Liver (tissue), 9 donors: Measurements from ENCODE around the gene SEPTIN5. TPM values are rescaled to one million over a fixed set of nuclear protein-coding genes. Genes with fewer than 3 reads are reported as not detected.

Source experiments
- DNase-seq: peaks from one replicate; pipeline ENCODE4 v3.0.0-alpha.2; 2017; ENCODE audit warnings: low spot score
- H3K27ac ChIP-seq, 2 donors: one replicate each; pipeline ENCODE4 v1.7.0; 2013; ENCODE audit warnings: inconsistent platforms in 2 of 2, low read length in 2 of 2, control low read depth in 1 of 2, low read depth in 1 of 2, mild to moderate bottlenecking in 1 of 2
- H3K27me3 ChIP-seq, 4 donors: one replicate each; pipeline versions ENCODE4 v1.6.1 to v1.7.0; 2013; ENCODE audit warnings: low read length in 3 of 4, inconsistent platforms in 1 of 4, mild to moderate bottlenecking in 1 of 4, moderate library complexity in 1 of 4; ENCODE audit not compliant: control insufficient read depth in 4 of 4, insufficient read depth in 4 of 4
- H3K36me3 ChIP-seq, 4 donors: one replicate each; pipeline versions ENCODE4 v1.6.1 to v1.7.0; 2013; ENCODE audit warnings: low read length in 3 of 4, mild to moderate bottlenecking in 3 of 4, low read depth in 1 of 4, moderate library complexity in 1 of 4; ENCODE audit not compliant: control insufficient read depth in 4 of 4, insufficient read depth in 3 of 4
- H3K4me1 ChIP-seq, 4 donors: one replicate each; pipeline versions ENCODE4 v1.6.1 to v1.7.0; 2013; ENCODE audit warnings: low read length in 3 of 4, mild to moderate bottlenecking in 3 of 4, moderate library complexity in 1 of 4; ENCODE audit not compliant: control insufficient read depth in 4 of 4, insufficient read depth in 4 of 4
- H3K4me3 ChIP-seq, 3 donors: one replicate each; pipeline versions ENCODE4 v1.6.1 to v1.7.0; 2013; ENCODE audit warnings: low read length in 3 of 3, control low read depth in 1 of 3, low read depth in 1 of 3, mild to moderate bottlenecking in 1 of 3
- H3K9ac ChIP-seq, 2 donors: one replicate each; pipeline ENCODE4 v1.7.0; 2013; ENCODE audit warnings: low read length in 2 of 2, mild to moderate bottlenecking in 2 of 2, moderate library complexity in 2 of 2, control low read depth in 1 of 2, low read depth in 1 of 2
- H3K9me3 ChIP-seq, 4 donors: one replicate each; pipeline versions ENCODE4 v1.6.1 to v1.7.0; 2013; ENCODE audit warnings: low read length in 3 of 4; ENCODE audit not compliant: control insufficient read depth in 4 of 4
- EGR1 ChIP-seq, 2 donors: IDR thresholded peaks; 2 replicates each; pipeline ENCODE4 v1.6.1; 2016 to 2018; ENCODE audit warnings: antibody characterized with exemption in 2 of 2, low read depth in 2 of 2
- FOXA1 ChIP-seq: IDR thresholded peaks from 2 replicates; pipeline ENCODE4 v1.6.1; 2016; ENCODE audit warnings: antibody characterized with exemption
- FOXA2 ChIP-seq: IDR thresholded peaks from 2 replicates; pipeline ENCODE4 v1.6.1; 2016; ENCODE audit warnings: antibody characterized with exemption
- GABPA ChIP-seq, 2 donors: IDR thresholded peaks in 1 of 2; conservative IDR thresholded peaks in 1 of 2; 2 replicates each; pipeline ENCODE4 v1.6.1; 2016; ENCODE audit warnings: antibody characterized with exemption in 2 of 2, mild to moderate bottlenecking in 1 of 2, moderate library complexity in 1 of 2
- HNF4A ChIP-seq, 2 donors: conservative IDR thresholded peaks; 2 replicates each; pipeline ENCODE4 v1.6.1; 2016; ENCODE audit warnings: antibody characterized with exemption in 2 of 2, mild to moderate bottlenecking in 2 of 2
- HNF4G ChIP-seq: IDR thresholded peaks from 2 replicates; pipeline ENCODE4 v1.6.1; 2016; ENCODE audit warnings: antibody characterized with exemption
- JUND ChIP-seq, 2 donors: IDR thresholded peaks; 2 replicates each; pipeline ENCODE4 v1.6.1; 2016; ENCODE audit warnings: antibody characterized with exemption in 2 of 2
- NR2F2 ChIP-seq: IDR thresholded peaks from 2 replicates; pipeline ENCODE4 v1.6.1; 2016; ENCODE audit warnings: antibody characterized with exemption
- RAD21 ChIP-seq, 2 donors: IDR thresholded peaks; 2 replicates each; pipeline ENCODE4 v1.6.1; 2016; ENCODE audit warnings: antibody characterized with exemption in 2 of 2, mild to moderate bottlenecking in 2 of 2
- RXRA ChIP-seq, 2 donors: IDR thresholded peaks; 2 replicates each; pipeline ENCODE4 v1.6.1; 2017 to 2018; ENCODE audit warnings: antibody characterized with exemption in 2 of 2, mild to moderate bottlenecking in 1 of 2
- SP1 ChIP-seq: IDR thresholded peaks from 2 replicates; pipeline ENCODE4 v1.6.1; 2018; ENCODE audit warnings: antibody characterized with exemption, mild to moderate bottlenecking
- TAF1 ChIP-seq: conservative IDR thresholded peaks from 2 replicates; pipeline ENCODE4 v1.6.1; 2016; ENCODE audit warnings: antibody characterized with exemption, mild to moderate bottlenecking
- YY1 ChIP-seq: IDR thresholded peaks from 2 replicates; pipeline ENCODE4 v1.6.1; 2016; ENCODE audit warnings: antibody characterized with exemption, mild to moderate bottlenecking
- ZBTB33 ChIP-seq: IDR thresholded peaks from 2 replicates; pipeline ENCODE4 v1.6.1; 2016; ENCODE audit warnings: antibody characterized with exemption
- WGBS: extraction: QIAGEN DNeasy Blood & Tissue Kit; methylation state at CpG from one replicate; pipeline ENCODE4 v1.1.7; 2013; 5-methylcytosine and 5-hydroxymethylcytosine counted together
- polyA plus RNA-seq, 2 donors: library from polyadenylated mRNA; stranded (reverse) in 1 of 2; unstranded in 1 of 2; fragments of 200-250 nt in 1 of 2; fragments of >200 nt in 1 of 2; fragmentation: Nextera tagmentation in 1 of 2; extraction: Ambion mirVana in 1 of 2; gene quantifications; one replicate each; pipeline versions ENCODE4 v1.2.1 to v1.2.3, GENCODE V29; 2013 to 2015
- total RNA-seq, 2 donors: library from RNA; depleted of rRNA; stranded (reverse); fragments of >200 nt; gene quantifications; one replicate each; pipeline ENCODE4 v1.2.3, GENCODE V29; 2014
- TF ChIP-seq, protein P1 (sequence below): IDR thresholded peaks from 2 replicates; pipeline ENCODE4 v1.6.1; 2016; ENCODE audit warnings: antibody characterized with exemption, mild to moderate bottlenecking
- TF ChIP-seq, protein P2 (sequence below): IDR thresholded peaks from 2 replicates; pipeline ENCODE4 v1.6.1; 2016; ENCODE audit warnings: antibody characterized with exemption
- TF ChIP-seq, protein P3 (sequence below): IDR thresholded peaks from 2 replicates; pipeline ENCODE4 v1.6.1; 2016; ENCODE audit warnings: antibody characterized with exemption
- donor health status: healthy.
- donor health status: healthy.
- donor health status: healthy.
- donor health status: healthy.
- donor health status: healthy.

SEPTIN5 gene
- total and polyA plus RNA-seq, 4 donors = 0.26 to 3.5 (median 2.8) TPM

- TF ChIP-seq, protein P1, sequence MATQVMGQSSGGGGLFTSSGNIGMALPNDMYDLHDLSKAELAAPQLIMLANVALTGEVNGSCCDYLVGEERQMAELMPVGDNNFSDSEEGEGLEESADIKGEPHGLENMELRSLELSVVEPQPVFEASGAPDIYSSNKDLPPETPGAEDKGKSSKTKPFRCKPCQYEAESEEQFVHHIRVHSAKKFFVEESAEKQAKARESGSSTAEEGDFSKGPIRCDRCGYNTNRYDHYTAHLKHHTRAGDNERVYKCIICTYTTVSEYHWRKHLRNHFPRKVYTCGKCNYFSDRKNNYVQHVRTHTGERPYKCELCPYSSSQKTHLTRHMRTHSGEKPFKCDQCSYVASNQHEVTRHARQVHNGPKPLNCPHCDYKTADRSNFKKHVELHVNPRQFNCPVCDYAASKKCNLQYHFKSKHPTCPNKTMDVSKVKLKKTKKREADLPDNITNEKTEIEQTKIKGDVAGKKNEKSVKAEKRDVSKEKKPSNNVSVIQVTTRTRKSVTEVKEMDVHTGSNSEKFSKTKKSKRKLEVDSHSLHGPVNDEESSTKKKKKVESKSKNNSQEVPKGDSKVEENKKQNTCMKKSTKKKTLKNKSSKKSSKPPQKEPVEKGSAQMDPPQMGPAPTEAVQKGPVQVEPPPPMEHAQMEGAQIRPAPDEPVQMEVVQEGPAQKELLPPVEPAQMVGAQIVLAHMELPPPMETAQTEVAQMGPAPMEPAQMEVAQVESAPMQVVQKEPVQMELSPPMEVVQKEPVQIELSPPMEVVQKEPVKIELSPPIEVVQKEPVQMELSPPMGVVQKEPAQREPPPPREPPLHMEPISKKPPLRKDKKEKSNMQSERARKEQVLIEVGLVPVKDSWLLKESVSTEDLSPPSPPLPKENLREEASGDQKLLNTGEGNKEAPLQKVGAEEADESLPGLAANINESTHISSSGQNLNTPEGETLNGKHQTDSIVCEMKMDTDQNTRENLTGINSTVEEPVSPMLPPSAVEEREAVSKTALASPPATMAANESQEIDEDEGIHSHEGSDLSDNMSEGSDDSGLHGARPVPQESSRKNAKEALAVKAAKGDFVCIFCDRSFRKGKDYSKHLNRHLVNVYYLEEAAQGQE = no peak
- TF ChIP-seq HNF4A (conservative IDR thresholded peaks at IDR 0.05) (no peak), EGR1 (IDR thresholded peaks at IDR 0.05; ENCODE audit: low read depth in 2 of 2) (no peak)
- TF ChIP-seq, protein P2, sequence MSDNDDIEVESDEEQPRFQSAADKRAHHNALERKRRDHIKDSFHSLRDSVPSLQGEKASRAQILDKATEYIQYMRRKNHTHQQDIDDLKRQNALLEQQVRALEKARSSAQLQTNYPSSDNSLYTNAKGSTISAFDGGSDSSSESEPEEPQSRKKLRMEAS = no peak
These were observed 21.6 kb downstream of the SEPTIN5 start (continued) for GRCh38 chr22:19735665-19736510.

GRCh38 chr22:19737846-19738663 is 23.8 kb downstream of the SEPTIN5 start:
- Histone ChIP-seq H3K4me3 (no peak overlapping the region), H3K4me1 (no peaks in the 10 kb centered on the region), H3K27ac (no peak overlapping the region), H3K9me3 (no peaks in the 10 kb centered on the region), H3K36me3 (no peaks in the 10 kb centered on the region), H3K27me3 (no peaks in the 10 kb centered on the region), H3K9ac (no peak overlapping the region)
- DNase-seq = no peak
- TF ChIP-seq ZBTB33 (no peak), NR2F2 (no peak), RXRA (IDR thresholded peaks at IDR 0.05) (no peak), EGR1 (IDR thresholded peaks at IDR 0.05; ENCODE audit: low read depth in 2 of 2) (no peak), HNF4A (conservative IDR thresholded peaks at IDR 0.05) (no peak), HNF4G (no peak), SP1 (no peak), JUND (IDR thresholded peaks at IDR 0.05) (no peak), TAF1 (no peak), FOXA1 (no peak), RAD21 (IDR thresholded peaks at IDR 0.05) (no peak), YY1 (no peak), GABPA (IDR thresholded peaks at IDR 0.05 in 1 of 2, conservative IDR thresholded peaks at IDR 0.05 in 1 of 2) (no peak), FOXA2 (no peak)
- TF ChIP-seq, protein P1 = no peak
- TF ChIP-seq, protein P3, sequence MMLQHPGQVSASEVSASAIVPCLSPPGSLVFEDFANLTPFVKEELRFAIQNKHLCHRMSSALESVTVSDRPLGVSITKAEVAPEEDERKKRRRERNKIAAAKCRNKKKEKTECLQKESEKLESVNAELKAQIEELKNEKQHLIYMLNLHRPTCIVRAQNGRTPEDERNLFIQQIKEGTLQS = no peak
- TF ChIP-seq, protein P2 = no peak
- WGBS = 83% methylated on average over 17 of the region's 17 CpGs
